GM15510 (cell line): Measurements from ENCODE around the gene PRAME.

Experiments
- POLR2A ChIP-seq: IDR thresholded peaks from 3 replicates; pipeline ENCODE4 v1.6.1; 2011; ENCODE audit warnings: borderline replicate concordance; ENCODE audit not compliant: insufficient read length; ENCODE audit errors: extremely low read depth

PRAME gene

GRCh38 chr22:22565981-22566380 is 6.9 kb upstream of the PRAME start:
- TF ChIP-seq POLR2A = no peak

GRCh38 chr22:22558071-22558971 is 744 bp downstream of the PRAME start:
- no peak for TF ChIP-seq POLR2A

GRCh38 chr22:22556995-22557925 is 1.8 kb downstream of the PRAME start:
- no peak for TF ChIP-seq POLR2A

- no peak for TF ChIP-seq POLR2A
Observed at GRCh38 chr22:22556578-22556977, 2.5 kb downstream of the PRAME start.

- no peak for TF ChIP-seq POLR2A
Observed at GRCh38 chr22:22555596-22555995, 3.5 kb downstream of the PRAME start.

- TF ChIP-seq POLR2A = no peak
Observed at GRCh38 chr22:22554587-22555284, 4.3 kb downstream of the PRAME start.

GRCh38 chr22:22553735-22554586 is 5.1 kb downstream of the PRAME start:
- no peak for TF ChIP-seq POLR2A

- no peak for TF ChIP-seq POLR2A
Observed at GRCh38 chr22:22553141-22553540, 5.9 kb downstream of the PRAME start.

- no peak for TF ChIP-seq POLR2A
Observed at GRCh38 chr22:22552630-22553029, 6.4 kb downstream of the PRAME start.

GRCh38 chr22:22550789-22551434 is 8.2 kb downstream of the PRAME start:
- TF ChIP-seq POLR2A = no peak

GRCh38 chr22:22548910-22549309 is 10.2 kb downstream of the PRAME start:
- no peak for TF ChIP-seq POLR2A

GRCh38 chr22:22548317-22548716 is 10.7 kb downstream of the PRAME start:
- no peak for TF ChIP-seq POLR2A

- no peak for TF ChIP-seq POLR2A
Observed at GRCh38 chr22:22547692-22548300, 11.3 kb downstream of the PRAME start.
